ENCODE data around the gene TBX6.

The TBX6 gene

DNA sequence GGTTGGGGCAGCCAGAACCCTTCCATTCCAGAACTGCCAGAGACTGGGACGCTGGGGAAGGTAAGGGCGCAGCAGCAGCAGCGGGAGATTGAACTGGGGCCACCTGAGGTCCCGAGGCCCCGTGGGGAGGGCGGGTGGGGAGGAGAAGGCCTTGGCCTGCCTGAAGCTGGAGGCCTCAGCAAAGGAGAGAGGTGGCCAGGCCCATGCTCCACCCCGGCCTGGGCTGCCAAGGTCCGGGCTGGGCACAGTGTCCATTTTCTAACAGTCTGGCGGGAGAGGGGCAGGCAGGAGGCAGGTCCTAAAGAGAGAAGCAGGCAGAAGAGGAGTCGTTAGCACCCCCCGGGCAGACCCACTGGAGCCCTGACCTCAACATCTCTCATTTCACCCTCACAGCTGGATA is 22.7 kb upstream of the TBX6 start:
- no peak for DNase-seq

DNA sequence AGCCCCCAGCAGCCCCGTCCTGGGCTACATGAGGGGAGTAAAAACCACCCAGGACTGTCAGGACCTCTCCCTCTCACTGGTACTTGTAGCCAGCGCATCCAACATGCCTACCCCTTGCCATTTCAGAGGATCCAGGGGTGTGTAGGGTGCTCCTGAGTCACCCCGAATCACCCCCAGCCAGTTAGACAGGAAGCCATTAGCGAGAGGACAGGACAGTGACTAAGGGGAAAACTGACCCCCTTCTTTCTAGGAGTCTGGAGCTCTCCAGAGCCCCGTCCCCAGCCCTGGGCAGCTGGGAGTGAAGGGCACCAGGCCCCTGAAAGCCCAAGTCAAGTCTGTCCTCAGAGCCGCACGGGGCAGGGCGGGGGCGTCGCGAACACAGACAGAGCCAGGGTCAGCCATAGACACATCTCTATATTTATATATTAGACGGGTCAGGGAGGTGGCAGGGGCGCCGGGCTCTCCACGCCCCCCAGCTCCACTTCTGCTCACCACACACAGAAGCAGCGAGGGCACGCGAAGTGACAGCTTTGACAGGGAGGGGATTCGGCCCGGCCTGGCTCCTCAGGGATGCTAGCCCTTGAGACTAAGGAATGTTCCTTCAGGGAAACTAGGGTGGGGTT is 22.1 kb upstream of the TBX6 start:
- DNase-seq = no peak

DNA sequence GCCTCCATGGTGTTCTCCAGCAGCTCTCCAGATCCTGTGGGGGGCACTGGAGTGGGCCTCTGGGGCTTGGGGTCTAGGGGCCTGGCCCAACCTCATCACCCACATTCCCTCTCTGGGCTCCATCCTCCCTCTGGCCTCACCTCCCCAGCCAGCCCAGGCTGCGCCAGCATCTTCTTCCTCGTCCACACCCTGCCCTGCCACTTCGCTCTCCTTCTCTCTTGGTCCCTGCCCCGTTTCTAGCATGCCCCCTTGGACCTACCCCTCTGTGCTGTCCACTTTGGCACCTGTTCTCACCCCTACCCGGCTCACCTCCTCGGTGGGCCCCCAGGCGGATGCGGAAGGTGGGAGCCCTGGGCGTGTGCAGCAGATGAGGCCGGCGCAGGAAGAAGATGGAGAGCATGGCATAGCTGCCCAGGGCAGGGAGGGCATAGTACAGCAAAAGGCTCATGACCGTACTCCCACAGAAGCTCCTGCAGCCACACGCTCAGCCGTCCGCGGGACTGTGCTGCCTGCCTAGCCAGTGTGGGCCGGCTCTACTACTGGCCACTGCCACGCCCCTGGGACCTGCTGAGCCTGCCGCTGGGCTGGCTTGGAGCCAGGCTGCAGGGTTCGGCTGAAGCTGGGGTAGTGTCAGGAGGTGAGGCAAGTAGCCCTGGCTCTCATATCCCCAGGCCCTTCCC is 21.4 kb upstream of the TBX6 start, which contains the start of gene GDPD3:
Gene GDPD3 (minus strand): TSS at position 507 of the 680 bp plus-strand sequence. CDS start 59 bp downstream, at position 448.
- no peak for DNase-seq

DNA sequence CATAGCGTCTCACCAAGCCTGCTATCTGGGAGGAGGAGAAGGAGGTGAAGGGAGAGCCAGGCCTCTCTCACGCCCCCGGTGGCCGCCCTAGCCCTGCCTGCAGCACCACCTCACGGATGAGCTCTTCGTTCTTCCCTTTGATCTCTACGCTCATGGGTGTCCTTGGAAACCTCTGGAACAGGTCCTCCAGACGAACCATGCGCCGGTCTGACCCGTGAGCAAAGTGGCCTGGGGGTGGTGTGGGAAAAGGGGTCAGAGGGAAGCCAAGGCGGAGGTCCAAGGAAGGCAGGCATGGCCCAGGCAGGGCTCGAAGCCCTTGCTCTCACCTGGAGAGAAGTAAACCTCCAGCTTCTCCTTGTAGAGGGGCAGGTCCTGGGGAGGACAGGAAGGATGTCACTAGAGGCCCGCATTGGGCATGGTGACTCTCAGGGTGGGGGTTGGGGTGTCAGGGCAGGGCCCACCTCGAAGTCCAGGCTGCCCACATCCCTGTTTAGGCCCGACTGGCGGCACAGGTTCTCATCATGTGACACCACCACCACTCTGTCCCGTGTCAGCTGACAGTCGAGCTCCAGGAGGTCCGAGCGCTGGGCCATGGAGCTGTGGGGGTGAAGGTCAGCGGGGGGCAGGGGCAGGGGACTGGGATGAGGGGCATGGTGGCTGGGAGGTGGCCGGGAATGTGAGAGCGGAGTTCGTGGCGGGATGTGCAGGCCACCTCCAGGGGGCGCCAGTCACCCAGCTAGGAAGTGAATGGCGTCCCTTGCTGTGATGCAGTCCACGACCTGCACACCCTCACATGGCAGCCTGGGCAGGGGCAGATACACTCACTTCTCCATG is 20.7 kb upstream of the TBX6 start:
- DNase-seq = peak in 7 of 51 donors; percentile 3 to 34 (median 19)

DNA sequence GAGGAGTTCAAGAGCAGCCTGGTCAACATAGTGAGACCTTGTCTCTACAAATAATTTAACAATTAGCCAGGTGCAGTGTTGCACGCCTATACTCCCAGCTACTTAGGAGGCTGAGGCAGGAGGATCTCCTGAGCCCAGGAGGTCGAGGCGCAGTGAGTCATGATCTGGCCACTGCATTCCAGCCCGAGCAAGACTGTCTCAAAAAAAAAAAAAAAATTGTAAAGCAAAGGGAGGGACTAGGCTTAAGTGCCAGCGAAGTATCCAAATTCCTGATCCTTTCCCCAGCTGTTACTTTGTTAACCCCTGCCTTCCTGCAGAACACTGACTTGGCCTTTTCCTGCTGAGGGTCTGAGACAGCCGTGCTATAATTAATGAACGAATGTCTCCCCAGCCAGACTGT is 18.9 kb upstream of the TBX6 start:
- no peak for DNase-seq

DNA sequence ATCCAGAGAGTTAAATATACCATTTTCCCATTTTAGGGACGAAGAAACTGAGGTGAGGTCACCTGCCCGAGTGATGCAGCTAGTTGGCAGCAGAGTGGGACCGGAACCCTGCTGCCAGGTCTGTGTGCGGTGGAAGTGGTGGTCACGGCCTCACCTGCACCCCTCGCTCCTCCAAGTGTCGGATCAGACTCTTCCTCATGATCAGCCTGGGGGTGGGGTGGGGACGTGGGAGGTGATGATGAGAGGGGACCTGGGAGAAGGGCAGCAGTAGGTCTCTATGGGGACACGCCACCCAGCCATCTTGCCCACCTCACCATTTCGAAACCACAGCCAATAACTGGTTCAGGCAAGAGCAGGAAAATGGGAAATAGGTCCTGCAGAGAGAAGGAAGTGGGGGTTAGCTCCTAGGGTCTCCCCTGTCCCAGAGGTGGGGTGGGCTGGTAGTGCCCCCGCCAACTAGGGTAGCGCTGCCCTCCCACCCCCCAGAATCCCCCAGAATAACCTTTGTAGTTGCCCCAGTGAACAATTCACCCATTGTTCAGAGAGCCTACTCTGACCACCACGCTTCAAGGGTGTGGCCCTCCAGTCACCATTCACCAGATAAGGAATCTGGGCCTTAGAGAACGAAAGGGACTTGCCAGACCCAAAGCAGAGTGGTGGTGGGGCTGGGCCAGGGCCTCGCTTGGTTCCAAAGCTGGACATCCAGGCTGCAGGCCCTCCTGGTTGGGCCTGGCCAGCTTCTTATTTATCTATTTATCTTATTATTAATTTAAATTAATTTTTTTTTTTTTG is 16.5 kb upstream of the TBX6 start:
- DNase-seq = no peak

DNA sequence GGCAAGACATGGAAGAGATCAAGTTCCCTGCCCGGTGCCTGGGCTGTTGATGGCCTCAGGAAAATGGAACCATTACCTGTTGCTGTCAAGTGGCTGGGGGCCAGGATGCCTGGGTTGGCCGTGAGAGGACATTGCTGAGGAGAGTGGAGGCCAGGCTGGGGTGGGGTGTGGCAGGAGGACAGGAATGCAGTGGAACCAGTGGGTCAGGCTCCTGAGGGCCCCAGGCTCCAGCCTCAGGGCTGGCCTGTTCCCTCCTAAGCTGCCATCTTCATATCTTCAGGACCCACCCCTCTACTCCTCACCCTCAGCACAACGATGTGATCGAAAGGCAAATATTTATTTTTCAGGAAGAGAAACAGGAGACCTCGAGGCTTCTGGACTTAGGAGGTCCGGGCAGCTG is 12.8 kb upstream of the TBX6 start:
- no peak for DNase-seq

DNA sequence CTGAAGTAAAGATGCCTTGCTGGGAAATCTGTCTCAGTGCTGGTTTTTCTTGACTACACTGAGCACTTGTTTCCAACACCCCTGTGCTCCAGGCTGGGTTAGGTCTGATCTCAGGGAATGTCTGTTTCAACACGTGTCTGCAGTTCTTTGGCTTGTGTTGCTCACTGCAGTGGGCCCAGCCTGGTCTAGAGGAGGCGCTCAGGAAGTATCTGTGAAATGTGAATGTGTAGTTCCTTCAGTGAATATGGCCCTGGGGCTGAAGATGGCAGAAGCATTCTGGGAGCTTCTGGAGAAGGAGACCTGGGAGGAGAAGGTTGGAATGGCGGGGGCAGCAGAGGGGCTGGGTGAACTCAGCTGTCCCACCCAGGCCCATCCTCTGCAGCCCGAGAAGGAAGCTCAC is 12.4 kb upstream of the TBX6 start:
- DNase-seq = no peak

DNA sequence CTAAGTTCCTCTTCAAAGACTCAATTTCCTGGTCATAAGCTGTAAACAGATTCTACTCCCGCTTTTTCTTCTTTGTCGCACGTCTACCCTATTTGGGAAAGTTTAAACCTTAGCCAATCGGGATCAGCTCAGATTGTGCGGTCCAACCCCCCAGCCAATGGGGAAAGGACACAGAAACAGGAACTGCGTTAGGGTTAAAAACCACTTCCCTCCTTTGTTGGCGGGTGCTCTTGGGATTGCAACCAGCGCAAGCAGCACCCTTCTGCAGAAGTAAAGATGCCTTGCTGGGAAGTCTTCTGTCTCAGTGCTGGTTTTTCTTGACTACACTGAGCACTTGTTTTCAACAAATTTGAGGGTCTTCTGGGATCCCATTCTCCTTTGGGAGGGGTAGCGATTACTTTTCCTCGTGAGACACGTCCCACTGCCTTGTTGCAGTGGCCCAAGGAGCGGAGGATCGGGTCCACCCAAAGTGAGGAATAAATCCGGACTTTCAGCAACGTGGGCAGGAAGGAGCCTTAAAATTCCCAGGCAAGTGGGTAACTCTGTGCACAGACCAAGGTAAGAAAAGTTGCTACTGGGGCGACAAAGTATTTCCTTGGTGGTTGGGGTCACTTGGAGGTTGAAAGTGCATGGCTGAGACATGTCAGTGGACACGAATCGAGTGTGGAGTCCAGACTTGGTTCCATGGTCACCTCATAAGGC is 5.3 kb upstream of the TBX6 start:
- DNase-seq = peak in 1 of 51 donors; percentile 31

DNA sequence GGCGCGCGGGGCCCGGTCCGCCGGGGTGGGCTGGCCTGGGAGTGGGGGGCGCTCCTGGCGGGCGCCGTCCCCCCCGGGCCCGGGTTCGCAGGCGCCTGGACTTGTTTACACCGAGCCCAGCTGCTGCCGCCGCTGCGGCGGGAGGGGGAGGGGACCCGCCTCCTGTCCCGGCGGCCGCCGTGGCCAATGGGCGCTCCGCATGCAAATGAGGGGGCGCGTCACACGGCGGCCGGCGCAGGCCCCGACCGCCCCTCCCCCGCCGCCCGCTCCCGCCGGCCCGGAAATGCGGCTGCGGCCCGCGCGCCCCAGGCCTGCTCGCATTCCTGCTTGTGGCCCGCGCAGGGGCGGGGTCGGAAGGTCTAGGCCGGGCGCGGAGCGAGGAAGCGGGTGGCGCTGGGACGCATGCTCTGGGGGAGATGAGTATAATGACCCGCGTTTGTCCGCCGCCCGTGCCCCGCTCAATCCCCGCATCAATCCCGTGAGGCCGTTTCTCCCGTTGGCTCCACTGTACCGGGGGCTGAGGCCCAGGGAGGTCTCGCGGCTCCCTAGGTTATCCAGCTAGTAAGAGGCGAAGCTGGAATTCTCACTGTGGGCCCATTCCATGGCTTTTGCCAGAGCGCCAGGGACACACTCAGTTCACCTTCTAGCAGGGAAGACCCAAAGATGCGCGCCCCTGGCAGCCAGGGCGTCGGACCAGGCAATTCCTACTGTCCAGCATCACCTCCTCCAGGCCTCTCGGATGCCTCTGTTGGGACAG is 4.6 kb upstream of the TBX6 start, which contains the start of gene YPEL3:
Gene YPEL3 (minus strand): TSS at position 109 of the 757 bp plus-strand sequence. CDS start 731 bp downstream, outside the sequence.
- DNase-seq = peak; percentile 45 to 96 (median 87)

DNA sequence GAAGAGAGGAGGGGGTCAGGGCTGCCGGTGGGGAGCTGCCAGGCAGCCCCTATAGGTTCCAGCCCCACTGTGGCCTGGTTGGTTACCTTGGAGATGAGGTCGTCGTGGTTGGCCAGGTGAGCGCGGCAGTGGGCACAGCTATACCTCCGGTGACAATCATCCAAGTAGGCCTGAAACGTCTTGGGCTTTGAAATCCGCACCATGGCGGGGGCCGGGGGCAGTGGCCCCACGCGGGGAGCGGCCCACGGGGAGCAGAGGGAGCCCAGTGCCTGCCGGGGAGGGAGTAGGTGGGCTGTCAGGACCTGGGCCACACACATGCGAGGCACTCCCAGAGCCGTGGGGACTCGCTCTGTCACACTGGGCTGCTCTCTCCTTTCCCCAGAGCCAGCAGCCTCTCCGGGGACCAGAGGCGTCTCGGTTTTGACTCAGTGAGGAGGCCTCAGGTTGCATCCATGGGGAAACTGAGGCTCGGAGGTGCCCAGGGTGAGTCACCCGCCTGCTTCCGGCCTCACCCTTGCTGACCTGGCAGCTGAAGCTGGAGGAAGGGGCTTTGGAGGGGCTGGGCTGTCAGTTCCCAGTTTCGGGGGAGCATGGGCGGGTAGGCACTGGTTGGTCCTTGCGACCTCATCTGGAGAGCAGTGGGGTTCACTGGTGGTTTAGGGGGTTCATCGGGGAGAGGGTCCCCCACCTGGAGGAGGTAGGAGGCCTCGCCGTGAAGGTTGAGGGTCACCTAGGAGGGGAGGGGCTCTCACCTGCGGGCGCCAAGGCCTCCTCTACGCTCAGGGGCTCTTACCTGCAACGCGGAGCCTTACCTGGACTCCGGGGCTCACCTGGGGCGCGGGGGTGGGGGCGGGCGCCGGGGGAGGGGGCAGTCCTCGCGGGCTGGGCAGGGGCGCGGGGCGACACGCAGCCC is 3.7 kb upstream of the TBX6 start:
- peak in 9 of 51 donors; percentile 10 to 36 (median 21) for DNase-seq

DNA sequence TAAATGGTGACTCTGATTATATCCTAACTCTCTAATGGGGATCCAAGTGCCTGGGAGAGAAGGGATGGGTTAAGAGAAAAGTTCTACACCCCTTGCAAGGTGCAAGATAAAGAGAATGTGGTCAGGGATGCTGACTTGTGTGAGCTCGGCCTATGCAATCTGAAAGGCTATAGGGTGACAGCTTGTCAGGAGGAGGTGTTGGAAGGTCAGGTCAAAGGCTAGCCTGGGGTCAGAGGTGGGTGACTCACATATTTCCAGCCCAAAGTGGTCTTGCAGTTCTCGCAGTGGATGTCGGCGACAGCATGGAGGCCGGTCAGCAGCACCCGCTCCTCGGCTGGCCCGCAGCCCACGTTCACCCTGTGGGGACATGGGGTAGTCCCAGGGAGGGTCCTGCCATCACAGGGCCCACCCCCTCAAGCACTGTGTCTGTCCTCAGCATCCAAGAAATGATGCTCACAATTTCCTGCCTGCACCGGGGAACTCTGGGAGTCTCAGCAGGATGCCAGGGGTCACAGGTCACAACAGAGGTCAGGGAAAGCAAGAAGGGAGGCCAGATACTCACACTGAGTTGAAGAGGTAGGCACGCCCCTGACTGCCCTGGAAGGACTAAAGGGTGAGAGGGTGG is 2.9 kb upstream of the TBX6 start:
- DNase-seq = no peak

DNA sequence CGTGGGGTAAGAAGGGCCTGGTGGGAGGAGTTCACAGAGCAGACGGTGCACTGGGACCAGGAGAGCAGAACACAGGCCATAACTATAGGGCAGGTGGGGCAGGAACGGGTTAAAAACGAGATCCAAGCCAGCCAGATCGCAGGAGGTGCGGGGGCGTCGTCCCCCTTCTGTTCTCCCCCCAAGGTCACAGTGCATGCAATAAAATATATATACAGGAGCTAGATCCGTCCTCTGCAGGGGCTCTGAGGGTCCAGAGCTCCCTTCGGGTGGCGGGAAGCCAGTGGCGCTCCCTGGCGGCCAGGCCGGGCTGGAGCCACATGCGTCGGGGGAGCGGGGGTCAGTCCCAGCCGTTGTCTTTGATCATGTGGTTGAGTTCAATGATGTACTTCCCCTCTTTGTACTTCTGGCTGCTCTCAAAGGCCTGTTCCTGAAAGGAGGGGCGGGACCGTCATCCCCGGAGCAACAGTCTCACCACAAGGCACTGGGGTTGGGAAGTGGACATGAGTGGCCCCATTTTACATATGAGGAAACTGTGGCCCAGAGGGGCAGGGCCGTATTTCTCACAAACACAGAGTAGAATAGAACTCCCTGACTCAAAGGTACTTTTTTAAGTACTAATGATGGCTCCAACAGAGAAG is 768 bp upstream of the TBX6 start:
- DNase-seq = peak in 44 of 51 donors; percentile 25 to 77 (median 54)

DNA sequence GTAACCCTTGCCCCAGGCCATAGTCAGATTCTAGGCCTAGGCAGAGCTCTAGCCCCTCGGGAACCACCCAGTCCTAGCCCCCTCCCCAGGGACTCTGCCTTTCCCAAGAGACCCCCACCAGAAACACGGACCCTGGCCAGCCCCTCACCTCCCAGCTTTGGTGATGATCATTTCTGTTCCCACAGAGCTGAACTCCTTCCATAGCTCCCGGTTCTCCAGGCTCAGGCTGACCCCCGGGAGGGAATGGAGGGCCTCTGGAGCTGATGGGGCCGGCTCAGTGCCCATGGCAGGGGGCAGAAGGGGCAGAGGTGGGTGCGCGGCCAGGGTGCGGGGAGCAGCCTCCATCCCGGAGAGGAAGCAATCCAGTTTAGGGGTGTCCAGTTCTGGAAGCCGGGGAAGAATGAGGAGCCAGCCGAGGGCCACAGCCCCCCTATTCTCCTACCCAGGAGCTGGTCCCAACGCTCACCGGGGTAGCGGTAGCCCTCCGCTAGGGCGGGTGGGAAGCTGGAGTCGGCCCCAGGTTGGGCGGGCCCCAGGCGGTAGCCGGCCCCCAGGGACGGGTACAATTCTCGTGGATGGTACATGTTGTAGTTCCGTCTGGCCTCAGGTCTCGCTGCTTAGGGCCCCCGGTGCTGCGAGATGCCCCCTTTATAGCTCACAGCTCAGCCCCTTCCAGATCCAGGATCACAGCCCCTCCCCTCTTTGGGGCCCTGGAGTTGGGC is 953 bp downstream of the TBX6 start:
- peak in 1 of 51 donors; percentile 6 for DNase-seq

DNA sequence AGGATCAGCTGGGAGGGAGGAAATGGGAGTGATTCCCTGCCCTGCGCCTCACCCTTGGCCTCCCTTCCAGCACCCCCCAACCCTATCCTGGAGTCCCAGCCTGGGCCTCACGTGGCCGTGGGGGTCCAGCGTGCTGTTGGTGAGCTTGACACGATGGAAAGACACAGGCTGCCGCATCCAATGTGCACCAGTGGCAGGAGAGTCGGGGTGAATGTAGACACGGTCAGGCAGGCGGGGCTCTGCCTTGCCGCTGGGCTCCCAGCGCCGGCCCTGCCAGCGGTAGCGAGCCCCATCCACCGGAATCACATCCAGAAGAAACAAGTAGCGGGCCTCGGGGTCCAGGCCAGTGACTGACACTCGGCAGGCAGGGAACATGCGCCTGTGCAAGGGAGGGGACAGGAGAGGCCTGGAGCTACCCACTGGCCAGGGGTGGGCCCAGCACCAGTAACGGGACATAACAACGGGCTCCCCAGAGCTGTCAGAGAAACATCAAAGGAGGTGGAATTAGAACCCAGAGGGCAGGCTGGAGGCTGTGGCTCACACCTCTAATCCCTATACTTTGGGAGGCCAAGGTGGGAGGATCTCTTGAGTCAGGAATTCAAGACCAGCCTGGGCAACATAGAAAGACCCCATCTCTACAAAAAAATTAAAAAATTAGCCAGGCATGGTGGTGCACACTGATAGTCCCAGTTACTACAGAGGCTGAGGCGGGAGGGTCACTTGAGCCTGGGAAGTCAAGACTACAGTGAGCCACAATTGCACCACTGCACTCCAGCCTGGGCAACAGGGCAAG is 2.7 kb downstream of the TBX6 start:
- DNase-seq = no peak

DNA sequence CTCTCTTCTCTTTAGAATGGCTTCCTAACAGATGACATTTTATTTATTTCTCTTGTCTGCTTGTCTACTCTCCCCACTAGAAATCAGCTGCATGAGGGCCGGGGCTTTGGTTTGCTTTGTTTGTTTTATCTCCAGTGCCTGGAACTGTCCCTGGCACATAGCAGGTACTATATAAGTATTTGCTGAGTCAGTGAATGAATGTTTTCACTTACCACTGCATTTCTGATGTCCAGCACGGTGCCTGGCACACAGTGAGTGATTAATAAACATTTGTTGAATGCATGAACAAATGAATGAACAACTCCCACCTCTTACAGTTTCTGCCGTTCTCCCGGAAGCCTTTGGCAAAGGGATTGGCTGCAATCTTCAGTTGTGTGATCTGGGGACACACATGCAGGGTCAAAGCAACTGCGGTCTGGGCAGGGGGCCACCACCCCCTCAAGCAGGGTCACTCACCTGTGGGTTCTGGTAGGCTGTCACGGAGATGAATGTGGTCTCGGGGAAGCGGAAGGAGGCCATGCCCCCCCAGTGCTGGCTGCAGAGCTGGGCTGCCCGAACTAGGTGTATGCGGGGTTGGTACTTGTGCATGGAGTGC is 3.4 kb downstream of the TBX6 start:
- DNase-seq = no peak
